Peyer's patch (tissue), 4 donors: ENCODE measurements around the gene FAM149A.

Source experiments
- CTCF ChIP-seq, 6 experiments: fragments of 450-650 bp in 4 of 6; fragments of 200-600 bp in 2 of 6; sonication (generic) in 1 of 6; IDR thresholded peaks; one replicate each; pipeline ENCODE4 v1.5.1; 2017 to 2019; ENCODE audit warnings: antibody characterized with exemption in 6 of 6, mild to moderate bottlenecking in 3 of 6, moderate library complexity in 1 of 6
- POLR2A ChIP-seq, 2 donors: fragments of 450-650 bp; IDR thresholded peaks; one replicate each; pipeline ENCODE4 v1.5.1; 2017; ENCODE audit warnings: antibody characterized with exemption in 2 of 2, mild to moderate bottlenecking in 2 of 2, moderate library complexity in 2 of 2

- TF ChIP-seq CTCF (IDR thresholded peaks at IDR 0.05): no peak
- no peak for TF ChIP-seq POLR2A (IDR thresholded peaks at IDR 0.05)
Observed at GRCh38 chr4:186102931-186103330, 1.6 kb upstream of the FAM149A start.
